Hepatocyte (in vitro differentiated cells): ENCODE data around the gene WDFY4. TPM values are rescaled to one million over a fixed set of nuclear protein-coding genes. Genes with fewer than 3 reads are reported as not detected.

Source experiments
- DNase-seq: peaks from one replicate; pipeline ENCODE4 v3.0.0-alpha.2; 2016; ENCODE audit warnings: low spot score
- H2AFZ ChIP-seq: fragments of 200-600 bp; sonication (generic); 2 replicates; pipeline ENCODE4 v1.6.0; 2016; ENCODE audit warnings: antibody characterized with exemption, mild to moderate bottlenecking
- H3K27ac ChIP-seq: fragments of 200-600 bp; sonication (generic); 2 replicates; pipeline ENCODE4 v1.5.1; 2016; ENCODE audit warnings: mild to moderate bottlenecking
- H3K27me3 ChIP-seq: fragments of 200-600 bp; sonication (generic); 2 replicates; pipeline ENCODE4 v1.6.1; 2016
- H3K36me3 ChIP-seq: fragments of 200-600 bp; sonication (generic); replicated peaks from 2 replicates; pipeline ENCODE4 v1.5.1; 2016; ENCODE audit warnings: low read depth; ENCODE audit not compliant: insufficient read depth
- H3K4me1 ChIP-seq: fragments of 200-600 bp; sonication (generic); 2 replicates; pipeline ENCODE4 v1.5.1; 2016; ENCODE audit warnings: mild to moderate bottlenecking, moderate library complexity; ENCODE audit not compliant: insufficient read depth
- H3K4me2 ChIP-seq: fragments of 200-600 bp; sonication (generic); 2 replicates; pipeline ENCODE4 v1.6.0; 2016
- H3K4me3 ChIP-seq: fragments of 200-600 bp; sonication (generic); 2 replicates; pipeline ENCODE4 v1.5.1; 2016; ENCODE audit warnings: mild to moderate bottlenecking
- H3K79me2 ChIP-seq: fragments of 200-600 bp; sonication (generic); 2 replicates; pipeline ENCODE4 v1.6.0; 2017; ENCODE audit warnings: mild to moderate bottlenecking
- H3K9me2 ChIP-seq: fragments of 200-600 bp; sonication (generic); replicated peaks from 2 replicates; pipeline ENCODE4 v1.6.0; 2017; ENCODE audit warnings: mild to moderate bottlenecking; ENCODE audit not compliant: insufficient read depth
- H3K9me3 ChIP-seq: fragments of 200-600 bp; sonication (generic); 2 replicates; pipeline ENCODE4 v1.5.1; 2016; ENCODE audit warnings: low read depth, mild to moderate bottlenecking
- H4K20me1 ChIP-seq: fragments of 200-600 bp; sonication (generic); 2 replicates; pipeline ENCODE4 v1.6.0; 2016; ENCODE audit warnings: mild to moderate bottlenecking; ENCODE audit not compliant: insufficient read depth, poor library complexity, severe bottlenecking
- EZH2 ChIP-seq: fragments of 200-600 bp; sonication (generic); IDR thresholded peaks from 2 replicates; pipeline ENCODE4 v1.6.1; 2016; ENCODE audit warnings: antibody characterized with exemption, mild to moderate bottlenecking, borderline replicate concordance
- EZH2phosphoT487 ChIP-seq: fragments of 200-600 bp; sonication (generic); IDR thresholded peaks from one replicate; pipeline ENCODE4 v1.6.1; 2018; ENCODE audit warnings: antibody characterized with exemption, mild to moderate bottlenecking, low read depth, moderate library complexity; ENCODE audit not compliant: unreplicated experiment, severe bottlenecking
- WGBS: methylation state at CpG from one replicate; pipeline ENCODE4 v1.1.6; 2016; ENCODE audit warnings: low lambda C conversion rate; ENCODE audit errors: missing lambda C conversion rate; 5-methylcytosine and 5-hydroxymethylcytosine counted together
- polyA plus RNA-seq: library from polyadenylated mRNA; unstranded; fragments of >200 nt; fragmentation: Nextera tagmentation; extraction: Ambion mirVana; gene quantifications from 2 replicates; pipeline ENCODE4 v1.2.1, GENCODE V29; 2016
- total RNA-seq: library from RNA; depleted of rRNA; stranded (reverse); fragments of >200 nt; gene quantifications from 2 replicates; pipeline ENCODE4 v1.2.3, GENCODE V29; 2014
- TF ChIP-seq, protein P1 (sequence below): fragments of 200-600 bp; sonication (generic); IDR thresholded peaks from 2 replicates; pipeline ENCODE4 v1.5.1; 2016; ENCODE audit warnings: antibody characterized with exemption, mild to moderate bottlenecking; ENCODE audit not compliant: poor library complexity

WDFY4 gene
- total and polyA plus RNA-seq, 2 experiments from 2014 or later, result 0.43 to 0.91 TPM

DNA sequence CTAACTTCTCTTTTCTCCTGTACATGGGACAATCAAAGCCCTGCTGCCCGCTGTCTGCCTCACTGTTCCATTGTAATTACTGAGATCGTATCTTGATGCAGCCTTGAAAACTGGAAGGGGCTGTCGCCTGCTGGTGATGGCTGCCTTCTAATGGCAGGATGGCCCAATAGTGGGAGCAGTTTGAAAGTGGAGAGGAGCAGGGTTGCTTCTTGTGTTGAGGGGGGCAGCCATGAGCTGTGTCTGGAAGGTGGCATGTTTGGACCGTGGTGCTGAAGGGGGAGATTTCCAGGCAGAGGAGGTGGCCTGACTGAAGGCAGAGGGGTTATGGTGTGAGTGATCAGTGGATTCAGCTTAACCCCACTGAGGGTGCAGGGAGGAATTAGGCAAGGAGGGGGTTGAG is 8.1 kb downstream of the WDFY4 start:
- Histone ChIP-seq H3K36me3 (no peaks in the 10 kb centered on the region), H3K4me1 (no peaks in the 10 kb centered on the region), H3K4me3 (no peak overlapping the region), H3K27me3 (no peaks in the 10 kb centered on the region), H3K9me2 (no peaks in the 10 kb centered on the region), H3K9me3 (no peaks in the 10 kb centered on the region), H3K4me2 (no peak overlapping the region), H3K79me2 (no peaks in the 10 kb centered on the region), H4K20me1 (no peaks in the 10 kb centered on the region), H2AFZ (no peak overlapping the region), H3K27ac (no peak overlapping the region)
- TF ChIP-seq EZH2phosphoT487 (no peak), EZH2 (no peak)
- TF ChIP-seq, protein P1, sequence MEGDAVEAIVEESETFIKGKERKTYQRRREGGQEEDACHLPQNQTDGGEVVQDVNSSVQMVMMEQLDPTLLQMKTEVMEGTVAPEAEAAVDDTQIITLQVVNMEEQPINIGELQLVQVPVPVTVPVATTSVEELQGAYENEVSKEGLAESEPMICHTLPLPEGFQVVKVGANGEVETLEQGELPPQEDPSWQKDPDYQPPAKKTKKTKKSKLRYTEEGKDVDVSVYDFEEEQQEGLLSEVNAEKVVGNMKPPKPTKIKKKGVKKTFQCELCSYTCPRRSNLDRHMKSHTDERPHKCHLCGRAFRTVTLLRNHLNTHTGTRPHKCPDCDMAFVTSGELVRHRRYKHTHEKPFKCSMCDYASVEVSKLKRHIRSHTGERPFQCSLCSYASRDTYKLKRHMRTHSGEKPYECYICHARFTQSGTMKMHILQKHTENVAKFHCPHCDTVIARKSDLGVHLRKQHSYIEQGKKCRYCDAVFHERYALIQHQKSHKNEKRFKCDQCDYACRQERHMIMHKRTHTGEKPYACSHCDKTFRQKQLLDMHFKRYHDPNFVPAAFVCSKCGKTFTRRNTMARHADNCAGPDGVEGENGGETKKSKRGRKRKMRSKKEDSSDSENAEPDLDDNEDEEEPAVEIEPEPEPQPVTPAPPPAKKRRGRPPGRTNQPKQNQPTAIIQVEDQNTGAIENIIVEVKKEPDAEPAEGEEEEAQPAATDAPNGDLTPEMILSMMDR, result no peak
- DNase-seq, result no peak
- 73% methylated on average over 4 of the region's 4 CpGs for WGBS

DNA sequence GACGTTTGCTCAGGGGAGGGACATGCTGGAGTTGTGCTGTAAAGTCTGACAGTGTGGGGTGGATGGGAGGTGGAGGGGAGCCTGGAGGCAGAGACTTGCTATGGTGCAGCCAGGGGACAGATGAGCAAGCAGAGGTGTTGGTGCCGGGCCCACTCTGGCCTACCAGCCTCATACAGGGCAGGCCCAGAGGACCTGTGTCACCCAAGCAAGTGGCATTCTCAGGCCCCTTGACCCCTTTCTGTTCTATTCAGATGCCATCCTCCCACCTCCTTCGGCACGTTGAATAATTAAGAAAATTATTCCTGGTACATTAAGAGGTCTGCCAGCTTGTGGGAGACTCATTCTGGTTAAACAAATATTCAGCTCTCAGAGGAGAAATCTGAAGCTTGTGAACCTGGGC is 8.5 kb downstream of the WDFY4 start:
- Histone ChIP-seq H3K27ac (no peak overlapping the region), H4K20me1 (no peaks in the 10 kb centered on the region), H2AFZ (no peak overlapping the region), H3K4me2 (no peak overlapping the region), H3K79me2 (no peaks in the 10 kb centered on the region), H3K27me3 (no peaks in the 10 kb centered on the region), H3K9me3 (no peaks in the 10 kb centered on the region), H3K9me2 (no peaks in the 10 kb centered on the region), H3K4me1 (no peaks in the 10 kb centered on the region), H3K36me3 (no peaks in the 10 kb centered on the region), H3K4me3 (no peak overlapping the region)
- TF ChIP-seq EZH2phosphoT487, result no peak
- TF ChIP-seq, protein P1, result no peak
- TF ChIP-seq EZH2, result no peak
- 83% methylated on average over 4 of the region's 4 CpGs for WGBS
- no peak for DNase-seq

DNA sequence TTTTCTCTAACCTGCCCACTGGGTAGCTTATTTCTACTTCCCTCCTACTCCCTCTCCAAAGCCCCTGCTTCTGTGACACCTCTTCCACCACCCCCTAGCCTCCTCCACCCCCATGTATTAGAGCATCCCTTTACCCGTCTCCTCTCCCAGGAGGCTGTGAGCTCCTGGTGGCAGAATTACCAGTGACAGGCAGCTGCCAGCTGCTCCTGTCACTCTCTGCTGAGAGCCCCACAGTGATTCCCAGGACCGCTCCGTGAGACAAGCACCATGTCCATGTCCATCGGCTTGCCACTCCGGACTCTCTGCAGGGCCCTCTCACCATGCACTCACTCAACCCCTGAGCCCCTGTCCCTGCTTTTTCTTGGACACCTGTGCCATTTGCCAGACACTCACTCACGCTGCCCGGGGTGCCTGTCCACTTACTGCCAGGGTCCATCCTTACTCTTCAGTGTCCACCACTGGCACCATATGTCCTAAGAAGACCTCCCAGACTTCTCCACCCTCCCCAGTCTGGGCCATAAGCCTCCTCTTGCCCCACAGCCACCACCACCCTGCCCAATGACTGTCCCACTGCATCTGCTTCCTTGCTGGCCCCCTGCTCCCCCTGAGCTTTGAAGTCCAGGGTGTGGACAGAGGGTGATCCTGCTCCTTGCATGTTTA is 9.8 kb downstream of the WDFY4 start:
- H3K4me1 ChIP-seq, result no peaks in the 10 kb centered on the region
- no peak overlapping the region for H3K4me3 ChIP-seq
- H3K79me2 ChIP-seq, result no peaks in the 10 kb centered on the region
- no peaks in the 10 kb centered on the region for H3K36me3 ChIP-seq
- no peaks in the 10 kb centered on the region for H3K27me3 ChIP-seq
- no peak overlapping the region for H2AFZ ChIP-seq
- TF ChIP-seq EZH2 (no peak), EZH2phosphoT487 (no peak)
- TF ChIP-seq, protein P1, result no peak
- H3K27ac ChIP-seq, result no peak overlapping the region
- no peaks in the 10 kb centered on the region for H3K9me3 ChIP-seq
- 82% methylated on average over 7 of the region's 7 CpGs for WGBS
- H3K9me2 ChIP-seq, result no peaks in the 10 kb centered on the region
- H3K4me2 ChIP-seq, result no peak overlapping the region
- DNase-seq, result no peak
- no peaks in the 10 kb centered on the region for H4K20me1 ChIP-seq
